Activated CD8-positive, alpha-beta memory T cell treated with anti-CD3 and anti-CD28 coated beads, Interleukin-2, amount 50 U/mL, for 1 hour (primary cell): ENCODE data around the gene ANKRD6.

Experiments used
- DNase-seq: peaks from one replicate; pipeline ENCODE4 v3.0.0-alpha.2; 2020; ENCODE audit errors: extremely low read depth

Gene ANKRD6

GRCh38 chr6:89413006-89413400 lies 19.9 kb upstream of the ANKRD6 start:
- no peak for DNase-seq

- no peak for DNase-seq
Observed at GRCh38 chr6:89414215-89414614, 18.7 kb upstream of the ANKRD6 start.

GRCh38 chr6:89415185-89415584 lies 17.8 kb upstream of the ANKRD6 start:
- DNase-seq: no peak

- no peak for DNase-seq
Observed at GRCh38 chr6:89416796-89417195, 16.2 kb upstream of the ANKRD6 start.

- no peak for DNase-seq
Observed at GRCh38 chr6:89430201-89430962, 2.6 kb upstream of the ANKRD6 start.

DNA sequence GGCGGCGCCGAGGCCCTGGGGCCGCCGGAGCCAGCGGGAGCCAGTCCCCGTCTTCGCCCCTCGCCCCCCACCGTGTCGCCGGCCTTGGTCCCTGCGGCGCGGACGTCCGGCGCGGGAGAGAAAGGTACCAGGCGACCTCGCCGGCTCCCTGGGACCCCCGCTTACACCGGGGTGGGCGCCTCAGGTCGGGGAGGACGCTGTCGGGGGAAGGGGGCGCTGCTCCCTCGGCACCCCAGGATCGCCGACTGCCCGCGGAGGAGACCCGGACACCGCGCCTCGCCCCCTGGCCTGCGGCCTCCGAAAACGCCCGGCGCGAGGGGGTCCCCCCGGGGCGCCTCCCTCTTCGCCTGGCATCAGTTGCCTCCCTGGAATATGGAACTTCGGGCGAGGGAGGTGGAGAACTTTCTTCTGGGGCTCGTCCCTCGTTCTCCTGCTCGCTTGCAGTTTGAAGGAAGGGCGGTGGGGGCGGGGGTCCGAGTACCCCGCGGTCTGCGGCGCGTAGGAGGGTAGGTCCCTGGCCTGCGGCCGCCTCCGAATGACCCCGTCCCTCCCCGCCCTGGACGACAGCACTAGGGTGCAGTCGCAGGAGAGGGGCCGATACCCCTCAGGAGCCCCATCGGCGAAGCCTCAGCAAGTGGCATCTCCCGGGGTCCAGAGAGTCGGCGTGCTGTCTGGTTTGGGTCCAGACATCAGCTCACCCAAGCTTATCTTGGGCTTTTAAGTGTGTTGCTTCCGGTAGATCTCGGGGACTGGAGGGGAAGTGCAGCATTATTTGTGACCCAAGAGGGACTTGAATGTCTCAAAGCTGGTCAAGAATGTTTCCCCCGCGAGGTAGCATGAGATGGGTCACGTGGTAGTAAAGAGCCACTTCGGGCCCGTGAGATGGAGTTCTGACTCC lies 549 bp downstream of the ANKRD6 start:
- DNase-seq: no peak

GRCh38 chr6:89434150-89434499 lies 1.2 kb downstream of the ANKRD6 start:
- no peak for DNase-seq

DNA sequence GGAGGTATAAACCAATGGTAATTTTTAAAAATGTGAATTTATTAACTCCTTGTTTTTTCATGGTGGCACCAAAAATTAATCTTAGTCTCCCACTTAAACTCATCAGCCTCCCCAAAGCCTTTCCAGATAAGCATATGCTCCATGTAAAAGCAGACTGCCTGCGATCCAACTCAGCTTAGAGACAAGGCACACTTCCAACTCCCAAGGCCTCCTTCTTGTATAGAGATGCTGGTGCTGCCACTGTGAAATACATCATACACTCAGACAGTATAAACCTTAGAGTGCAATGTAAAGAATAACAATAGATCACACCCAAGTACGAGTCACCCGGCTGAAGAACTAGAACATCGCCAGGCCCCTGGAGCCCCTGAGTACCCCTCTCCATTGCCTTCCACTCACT lies 2.0 kb downstream of the ANKRD6 start:
- no peak for DNase-seq

DNA sequence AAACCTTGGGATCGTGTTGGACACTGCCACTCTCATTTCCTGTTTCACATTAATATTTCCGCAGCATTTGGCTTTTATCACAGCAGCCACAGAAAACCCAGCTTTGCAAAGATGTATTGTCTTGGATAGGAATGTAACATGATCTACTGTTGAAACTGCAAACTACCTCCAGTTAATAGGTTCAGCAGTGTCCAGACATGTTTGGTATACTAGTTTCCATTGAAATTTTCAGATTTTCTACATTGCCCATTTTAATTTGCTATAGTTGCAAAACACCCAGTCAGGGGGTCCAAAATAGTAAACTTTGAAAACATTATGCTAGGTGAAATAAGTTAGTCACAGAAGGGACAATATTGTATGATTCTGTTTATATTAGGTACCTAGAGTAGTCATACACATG lies 3.3 kb downstream of the ANKRD6 start:
- no peak for DNase-seq

GRCh38 chr6:89438248-89438647 lies 5.3 kb downstream of the ANKRD6 start:
- no peak for DNase-seq

DNA sequence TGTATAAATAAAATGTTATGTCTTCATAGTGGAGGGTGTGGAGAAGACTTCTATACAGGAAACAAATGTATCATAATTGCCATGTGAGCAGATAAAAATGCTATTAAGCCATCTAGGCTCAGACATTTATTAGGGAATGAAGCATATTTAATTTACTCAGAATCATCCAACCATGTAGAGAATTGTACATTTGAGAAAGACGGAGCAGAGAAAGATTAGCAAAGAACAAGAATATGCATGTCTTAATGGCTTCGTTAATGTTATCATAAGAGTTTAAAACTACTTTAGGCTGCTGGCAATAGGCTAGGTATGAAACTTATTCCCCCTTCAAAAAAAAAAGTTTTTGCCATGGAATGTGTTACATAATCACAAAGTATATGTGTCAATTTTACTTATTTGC lies 6.1 kb downstream of the ANKRD6 start:
- DNase-seq: no peak

- DNase-seq: no peak
Observed at GRCh38 chr6:89440200-89440599, 7.2 kb downstream of the ANKRD6 start.

GRCh38 chr6:89443658-89444057 lies 10.7 kb downstream of the ANKRD6 start:
- no peak for DNase-seq

DNA sequence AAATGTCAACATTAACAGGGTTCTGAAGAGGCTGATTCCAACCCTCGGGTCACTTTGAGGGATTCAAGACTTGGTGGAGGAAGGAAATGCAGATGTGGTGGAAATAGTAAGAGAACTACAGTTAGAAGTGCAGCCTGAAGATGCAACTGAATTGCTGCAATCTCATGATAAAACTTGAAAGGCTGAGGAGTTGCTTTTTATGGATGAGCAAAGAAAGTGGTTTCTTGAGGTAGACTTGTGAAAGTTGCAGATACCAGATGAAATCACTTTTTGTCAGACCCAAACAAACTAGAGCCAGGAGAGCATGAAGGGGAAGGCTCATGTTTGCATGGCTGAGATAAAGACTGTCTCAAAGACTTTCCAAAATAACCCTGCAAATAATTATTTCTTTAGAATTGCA lies 16.2 kb downstream of the ANKRD6 start:
- no peak for DNase-seq

GRCh38 chr6:89452281-89452680 lies 19.3 kb downstream of the ANKRD6 start:
- DNase-seq: no peak

DNA sequence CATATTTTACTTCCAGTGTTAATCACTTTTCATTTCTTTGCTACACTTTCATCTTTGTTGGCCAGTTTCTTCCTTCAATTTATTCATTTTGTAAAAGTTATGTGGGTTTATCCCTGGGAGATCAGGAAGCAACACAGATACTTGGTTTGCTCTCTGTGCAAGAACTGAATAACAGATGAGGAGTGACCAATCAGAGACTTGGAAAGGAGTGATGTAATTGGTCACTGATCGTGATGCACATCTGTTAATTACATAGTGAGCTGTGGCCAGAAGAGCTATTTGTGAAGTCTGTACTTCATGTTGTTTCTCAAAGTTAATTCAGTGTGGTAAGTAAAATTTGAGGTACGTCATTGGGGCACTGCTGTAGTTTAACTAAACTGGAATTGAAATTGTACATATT lies 21.3 kb downstream of the ANKRD6 start:
- DNase-seq: no peak

- DNase-seq: no peak
Observed at GRCh38 chr6:89458704-89459103, 25.8 kb downstream of the ANKRD6 start.

DNA sequence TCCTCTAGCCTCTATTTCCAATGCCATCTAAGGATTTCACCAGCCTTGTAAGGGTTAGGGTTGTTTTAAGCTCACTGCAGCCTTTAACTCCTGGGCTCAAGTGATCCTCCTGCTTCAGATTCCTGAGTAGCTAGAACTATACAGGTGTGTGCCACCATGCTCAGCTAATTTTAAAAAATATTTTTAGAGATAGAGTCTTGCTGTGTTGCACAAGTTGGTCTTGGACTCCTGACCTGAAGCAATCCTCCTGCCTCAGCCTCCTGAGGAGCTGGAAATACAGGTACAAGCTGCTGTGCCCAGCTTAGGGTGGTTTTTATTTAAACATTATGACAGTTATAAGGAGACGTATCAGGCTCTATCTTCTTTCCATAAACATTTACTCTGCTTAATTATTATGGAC lies 26.5 kb downstream of the ANKRD6 start:
- DNase-seq: no peak

DNA sequence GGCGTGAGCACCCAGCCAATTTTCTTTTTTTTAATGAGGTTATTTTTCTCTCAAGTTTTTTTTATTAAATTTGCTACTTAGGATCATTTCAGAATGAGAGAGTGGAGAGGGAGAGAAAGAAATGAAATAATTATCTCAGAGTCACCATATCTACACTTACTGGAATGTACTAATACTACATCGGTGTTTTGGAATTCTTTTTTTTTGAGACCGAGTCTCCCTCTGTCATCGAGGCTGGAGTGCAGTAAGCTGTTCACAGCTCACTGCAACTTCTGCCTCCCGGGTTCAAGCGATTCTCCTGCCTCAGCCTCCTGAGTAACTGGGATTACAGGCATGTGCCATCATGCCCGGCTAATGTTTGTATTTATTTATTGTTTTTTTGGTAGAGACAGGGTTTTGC lies 27.8 kb downstream of the ANKRD6 start:
- no peak for DNase-seq

DNA sequence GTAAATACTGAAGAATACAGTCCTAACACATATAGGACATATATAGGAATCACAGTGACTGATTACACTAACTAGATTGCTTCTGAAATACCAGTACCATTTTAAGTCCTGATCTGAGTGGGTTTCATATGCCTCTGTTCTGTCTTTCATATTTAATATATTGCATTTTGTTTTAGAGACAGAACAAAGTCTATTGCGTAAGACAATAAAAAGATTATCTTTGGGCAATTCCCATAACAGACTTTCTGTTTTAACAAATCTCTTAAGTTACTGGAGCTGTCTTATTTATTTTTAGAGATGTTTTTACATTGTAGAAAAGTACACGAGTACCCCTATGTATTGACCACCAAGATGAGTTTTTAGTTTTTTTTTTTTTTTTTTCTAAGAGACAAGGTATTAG lies 29.6 kb downstream of the ANKRD6 start:
- no peak for DNase-seq

DNA sequence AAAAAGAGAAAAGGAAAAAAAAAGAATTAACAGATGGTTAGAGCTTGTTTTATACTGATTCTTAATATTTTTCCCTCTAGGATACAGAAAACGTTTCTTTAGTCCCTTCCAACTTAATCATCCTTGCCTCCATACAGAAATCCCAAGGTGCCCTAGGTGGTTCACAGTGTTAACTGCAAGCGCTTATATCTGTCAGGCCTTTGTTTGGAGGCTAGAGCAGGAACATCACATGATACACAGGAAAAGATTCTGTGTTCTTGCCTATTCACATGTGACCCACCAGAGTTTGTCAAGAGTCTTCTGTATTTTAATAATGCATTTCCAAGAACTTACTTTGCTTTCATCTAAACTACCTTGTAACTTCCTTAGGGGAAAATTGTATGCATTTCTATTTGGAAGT lies 31.3 kb downstream of the ANKRD6 start:
- DNase-seq: no peak

GRCh38 chr6:89467437-89467836 lies 34.5 kb downstream of the ANKRD6 start:
- no peak for DNase-seq

DNA sequence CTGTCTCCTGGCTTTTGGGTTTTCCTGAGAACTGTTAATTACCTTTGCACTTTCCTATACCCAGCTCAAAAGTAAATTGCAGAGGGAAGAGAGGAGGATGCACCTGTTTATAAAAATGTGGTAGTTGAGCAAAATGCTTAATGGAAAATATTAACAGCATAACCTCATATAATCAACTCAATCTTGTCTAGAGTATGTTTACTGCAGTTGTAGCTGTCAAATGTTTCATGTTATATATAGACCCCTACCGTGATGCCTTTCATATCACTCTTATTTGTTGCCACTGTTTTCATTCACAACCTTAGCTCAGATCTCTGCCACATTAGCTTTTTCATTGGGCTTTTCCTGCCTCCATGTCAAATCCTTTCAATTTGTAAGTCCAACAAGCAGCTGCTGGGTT lies 36.0 kb downstream of the ANKRD6 start:
- DNase-seq: no peak
